LNCaP clone FGC (cell line): Measurements from ENCODE around the gene RABGAP1.

Experiments used
- DNase-seq: peaks from one replicate; pipeline ENCODE4 v3.0.0-alpha.2; 2011; ENCODE audit warnings: low read depth
- H3K4me3 ChIP-seq: 2 replicates; pipeline ENCODE4 v1.5.1; 2011; ENCODE audit warnings: mild to moderate bottlenecking, low read depth, low read length, control low read depth
- TF ChIP-seq, protein P1 (sequence below): IDR thresholded peaks from 2 replicates; pipeline ENCODE4 v1.5.1; 2012; ENCODE audit warnings: mild to moderate bottlenecking; ENCODE audit not compliant: control insufficient read depth, insufficient read depth; ENCODE audit errors: extremely low read depth

The RABGAP1 gene

GRCh38 chr9:123131993-123132392 is 191.2 kb downstream of the RABGAP1 start:
- no peak for DNase-seq
- TF ChIP-seq, protein P1, sequence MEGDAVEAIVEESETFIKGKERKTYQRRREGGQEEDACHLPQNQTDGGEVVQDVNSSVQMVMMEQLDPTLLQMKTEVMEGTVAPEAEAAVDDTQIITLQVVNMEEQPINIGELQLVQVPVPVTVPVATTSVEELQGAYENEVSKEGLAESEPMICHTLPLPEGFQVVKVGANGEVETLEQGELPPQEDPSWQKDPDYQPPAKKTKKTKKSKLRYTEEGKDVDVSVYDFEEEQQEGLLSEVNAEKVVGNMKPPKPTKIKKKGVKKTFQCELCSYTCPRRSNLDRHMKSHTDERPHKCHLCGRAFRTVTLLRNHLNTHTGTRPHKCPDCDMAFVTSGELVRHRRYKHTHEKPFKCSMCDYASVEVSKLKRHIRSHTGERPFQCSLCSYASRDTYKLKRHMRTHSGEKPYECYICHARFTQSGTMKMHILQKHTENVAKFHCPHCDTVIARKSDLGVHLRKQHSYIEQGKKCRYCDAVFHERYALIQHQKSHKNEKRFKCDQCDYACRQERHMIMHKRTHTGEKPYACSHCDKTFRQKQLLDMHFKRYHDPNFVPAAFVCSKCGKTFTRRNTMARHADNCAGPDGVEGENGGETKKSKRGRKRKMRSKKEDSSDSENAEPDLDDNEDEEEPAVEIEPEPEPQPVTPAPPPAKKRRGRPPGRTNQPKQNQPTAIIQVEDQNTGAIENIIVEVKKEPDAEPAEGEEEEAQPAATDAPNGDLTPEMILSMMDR, result no peak

DNA sequence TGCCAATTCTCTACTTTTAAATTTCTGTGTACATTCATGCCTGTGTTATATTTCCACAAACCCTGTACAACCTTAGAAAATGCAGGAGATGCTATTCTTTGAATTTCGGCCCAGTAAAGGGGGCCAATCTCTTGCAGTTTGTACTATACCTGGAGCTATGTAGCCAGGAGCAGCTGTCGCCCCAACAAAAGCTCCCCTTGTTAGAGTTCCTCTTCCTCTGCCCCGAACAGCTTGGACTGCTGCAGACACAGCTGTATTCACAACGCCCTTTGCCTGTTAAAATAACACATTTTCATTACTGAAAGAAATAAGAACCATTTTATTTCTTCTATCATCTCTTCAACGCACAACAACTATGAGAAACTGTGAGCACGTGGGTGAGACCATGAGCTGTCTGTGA is 191.9 kb downstream of the RABGAP1 start:
- no peak for DNase-seq
- no peak overlapping the region for H3K4me3 ChIP-seq
- TF ChIP-seq, protein P1, result no peak

More at GRCh38 chr9:123131993-123132392, 191.2 kb downstream of the RABGAP1 start:
- H3K4me3 ChIP-seq, result no peak overlapping the region

- peak; percentile 64 for DNase-seq
- no peak overlapping the region for H3K4me3 ChIP-seq
- TF ChIP-seq, protein P1, result no peak
Observed at GRCh38 chr9:123135430-123135829, 194.6 kb downstream of the RABGAP1 start.

DNA sequence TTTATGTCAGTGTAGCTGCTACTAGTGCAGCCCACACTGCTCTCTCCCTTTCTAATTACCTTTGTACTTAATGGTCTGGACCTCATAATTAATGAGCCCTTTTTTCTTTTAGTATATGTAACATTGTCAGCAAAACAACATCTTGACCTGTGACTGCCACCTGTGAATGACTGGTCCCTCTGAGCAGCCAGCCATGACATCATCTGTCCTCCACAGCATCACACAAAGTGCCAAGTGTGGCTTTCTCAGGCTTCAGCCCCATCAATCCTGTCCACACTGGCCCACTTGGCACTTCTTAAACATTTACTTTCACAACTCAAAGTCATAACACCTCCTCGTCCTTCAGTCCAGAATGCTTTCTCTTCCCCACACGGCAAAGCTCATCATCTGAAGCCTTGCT is 197.3 kb downstream of the RABGAP1 start:
- DNase-seq, result no peak
- no peak overlapping the region for H3K4me3 ChIP-seq
- TF ChIP-seq, protein P1, result no peak

GRCh38 chr9:123149067-123149466 is 208.2 kb downstream of the RABGAP1 start:
- H3K4me3 ChIP-seq, result no peak overlapping the region
- DNase-seq, result peak; percentile 75
- TF ChIP-seq, protein P1, result no peak

DNA sequence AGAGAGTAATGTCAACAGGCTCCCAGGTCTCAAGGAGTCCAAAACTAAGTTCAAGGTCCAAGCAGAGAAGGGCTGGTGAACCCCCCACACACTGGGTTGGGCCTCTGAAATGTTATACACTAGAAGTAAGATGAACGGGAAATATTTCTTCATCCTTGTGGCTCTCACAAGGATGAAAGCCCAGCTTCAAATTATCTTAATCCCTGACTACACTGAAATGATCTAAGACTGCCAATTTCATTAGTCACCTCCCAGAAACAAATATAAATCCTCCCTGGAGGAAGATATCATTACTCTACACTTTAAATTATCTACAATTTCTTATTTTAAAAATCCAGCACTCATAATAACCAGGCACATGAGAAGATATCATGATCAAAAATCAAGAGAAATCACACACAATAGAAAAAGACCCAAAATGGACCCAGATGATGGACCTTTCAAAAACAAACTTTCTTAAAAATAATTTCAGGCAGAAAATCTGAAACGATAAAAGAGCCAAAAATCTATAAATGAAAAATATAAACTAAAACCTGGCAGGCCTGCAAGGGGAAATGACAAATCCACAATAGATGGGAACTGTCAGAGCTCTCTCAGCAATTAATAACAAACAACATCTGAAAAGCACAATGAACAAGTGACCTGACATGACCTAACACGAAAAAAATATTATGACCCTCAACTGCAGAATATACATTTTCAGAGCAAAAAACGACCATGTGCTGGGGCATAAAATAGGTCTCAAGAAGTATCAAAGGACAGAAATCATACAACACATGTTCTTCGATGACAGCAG is 210.1 kb downstream of the RABGAP1 start:
- no peak overlapping the region for H3K4me3 ChIP-seq
- DNase-seq, result no peak
- TF ChIP-seq, protein P1, result no peak
